Measurements from ENCODE around the gene RRM1. TPM values are rescaled to one million over a fixed set of nuclear protein-coding genes. Genes with fewer than 3 reads are reported as not detected.

The RRM1 gene
- total and polyA plus RNA-seq, 10 of the 15 experiments (the other 5 are each of a cell fraction or from before 2014, with no cell fraction given): 94.0 to 255 (median 148) TPM

DNA sequence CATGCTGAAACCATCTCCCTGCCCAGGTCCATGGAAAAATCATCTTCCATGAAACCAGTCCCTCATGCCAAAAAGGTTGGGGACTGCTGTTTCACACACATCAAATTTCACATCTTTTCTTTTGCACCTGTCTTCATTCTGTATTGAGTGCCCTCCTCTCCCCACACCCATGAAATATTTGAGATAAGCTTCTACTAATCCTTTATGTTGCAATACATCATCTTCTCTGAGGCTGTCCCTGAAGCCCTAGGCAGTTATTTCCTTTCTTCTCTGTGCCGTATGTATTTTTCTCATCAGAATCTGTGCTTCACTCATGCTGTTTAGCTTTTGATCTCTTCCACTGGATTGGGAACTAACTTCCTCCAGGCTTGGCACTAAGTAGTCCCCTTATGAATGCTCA is 40.0 kb upstream of the RRM1 start:
- FAIRE-seq: no peak
- intact Hi-C loops (cut with micrococcal nuclease; ENCODE audit: unreplicated experiment): no loop called here
- WGBS (ENCODE audit: insufficient coverage, insufficient replicate concordance, low lambda C conversion rate, missing lambda C conversion rate): 100% methylated on average over 1 of the region's 1 CpG
- H2AFZ ChIP-seq (ENCODE audit: control insufficient read depth, low read depth, low read length): no peak overlapping the region
- no peaks in the 10 kb centered on the region; the same call in 2 of the 3 replicates for H3K9me3 ChIP-seq (replicated peaks; ENCODE audit: control insufficient read depth, insufficient read depth, low read length)
- H3K4me3 ChIP-seq: no peak overlapping the region
- in situ Hi-C loops (cut with MboI): no loop called here
- CTCF ChIA-PET: interaction anchor here (0.8 to 8.4 kb wide), 3 partner anchors 9 to 202 kb away, joined by 4 to 145 read pairs (median 4); partner anchors contain the start of gene STIM1
- no peaks in the 10 kb centered on the region for H4K20me1 ChIP-seq (ENCODE audit: control insufficient read depth, insufficient read depth)
- RAD21 ChIA-PET (ENCODE audit: unreplicated experiment): interaction anchor here (1.7 kb wide), 1 partner anchor 213 kb away, joined by 6 read pairs; the partner anchor contains the start of gene RHOG
- H3K36me3 ChIP-seq (ENCODE audit: control insufficient read depth in 2 of 2, insufficient read depth in 2 of 2, low read length in 1 of 2): peaks cover 4 to 18% of the 10 kb centered on the region in 2 experiments
- no TSS peak for BruUV-seq (replicated peaks)
- no peak overlapping the region for H3K9ac ChIP-seq (ENCODE audit: control insufficient read depth, insufficient read depth, low read length)
- SMC1A ChIA-PET (ENCODE audit: uncharacterized antibody, unreplicated experiment): interaction anchor here (1.0 to 8.0 kb wide), 6 partner anchors 9 to 217 kb away, joined by 3 to 56 read pairs (median 6); partner anchors contain the start of gene STIM1
- H3K27ac ChIP-seq (ENCODE audit: control insufficient read depth, insufficient read depth): no peak overlapping the region
- POLR2A ChIA-PET: interaction anchor here (1.0 kb wide), 1 partner anchor 200 kb away, joined by 4 read pairs; the partner anchor contains the start of gene STIM1
- 0 out of 2 replicates have a peak, but pooled peaks cover 1% of the 10 kb centered on the region for H3K79me2 ChIP-seq (ENCODE audit: control insufficient read depth, insufficient read depth, low read length)
- H3K4me2 ChIP-seq (ENCODE audit: control insufficient read depth, insufficient read depth): no peak overlapping the region
- H3K4me1 ChIP-seq (ENCODE audit: control insufficient read depth, insufficient read depth, low read length): peaks cover 19% of the 10 kb centered on the region
- no peak for TF ChIP-seq ZNF207 (IDR thresholded peaks at IDR 0.05; ENCODE audit: borderline replicate concordance)
- no peak for TF ChIP-seq HCFC1 (IDR thresholded peaks at IDR 0.05; ENCODE audit: low read length)
- no peaks in the 10 kb centered on the region for H3K27me3 ChIP-seq (replicated peaks in 1 of 2; ENCODE audit: control insufficient read depth in 2 of 2, insufficient read depth in 2 of 2, low read length in 1 of 2)
- no peak for DNase-seq (ENCODE audit: low read depth, low spot score)
- no peak for ATAC-seq

- ChIA-PET RAD21 (ENCODE audit: unreplicated experiment) (interaction anchor here (2.0 to 20.6 kb wide), 2 partner anchors 13 to 205 kb away, joined by 7 to 605 read pairs; partner anchors contain the start of gene STIM1), SMC1A (ENCODE audit: uncharacterized antibody, unreplicated experiment) (interaction anchor here (0.7 to 8.0 kb wide), 6 partner anchors 8 to 210 kb away, joined by 3 to 56 read pairs (median 4); partner anchors contain the start of gene STIM1), POLR2A (interaction anchor here (0.7 to 1.5 kb wide), 3 partner anchors 12 to 204 kb away, joined by 3 to 5 read pairs (median 3); partner anchors contain the start of gene STIM1), CTCF (interaction anchor here (1.0 to 8.4 kb wide), 3 partner anchors 13 to 207 kb away, joined by 4 to 145 read pairs (median 45); partner anchors contain the start of gene STIM1)
- 0 out of 2 replicates have a peak, but pooled peaks cover 1% of the 10 kb centered on the region for H3K79me2 ChIP-seq (ENCODE audit: control insufficient read depth, insufficient read depth, low read length)
- no TSS peak for BruUV-seq (replicated peaks)
- no peak overlapping the region for H3K27ac ChIP-seq (ENCODE audit: control insufficient read depth, insufficient read depth)
- H3K4me3 ChIP-seq: no peak overlapping the region
- no peak overlapping the region for H2AFZ ChIP-seq (ENCODE audit: control insufficient read depth, low read depth, low read length)
- in situ Hi-C loops (cut with MboI) (no loop called here), intact Hi-C loops (cut with micrococcal nuclease; ENCODE audit: unreplicated experiment) (no loop called here)
- H3K4me1 ChIP-seq (ENCODE audit: control insufficient read depth, insufficient read depth, low read length): peaks cover 19% of the 10 kb centered on the region
- no peak for FAIRE-seq
- no peak for DNase-seq (ENCODE audit: low read depth, low spot score)
- H3K4me2 ChIP-seq (ENCODE audit: control insufficient read depth, insufficient read depth): no peak overlapping the region
- H3K27me3 ChIP-seq (replicated peaks in 1 of 2; ENCODE audit: control insufficient read depth in 2 of 2, insufficient read depth in 2 of 2, low read length in 1 of 2): no peaks in the 10 kb centered on the region
- H4K20me1 ChIP-seq (ENCODE audit: control insufficient read depth, insufficient read depth): no peaks in the 10 kb centered on the region
- no peaks in the 10 kb centered on the region; the same call in 2 of the 3 replicates for H3K9me3 ChIP-seq (replicated peaks; ENCODE audit: control insufficient read depth, insufficient read depth, low read length)
- 93% methylated on average over 1 of the region's 1 CpG for WGBS (ENCODE audit: insufficient coverage, insufficient replicate concordance, low lambda C conversion rate, missing lambda C conversion rate)
- H3K36me3 ChIP-seq (ENCODE audit: control insufficient read depth in 2 of 2, insufficient read depth in 2 of 2, low read length in 1 of 2): peaks cover 7 to 23% of the 10 kb centered on the region in 2 experiments
- ATAC-seq: no peak
- H3K9ac ChIP-seq (ENCODE audit: control insufficient read depth, insufficient read depth, low read length): no peak overlapping the region
- no peak for TF ChIP-seq BRCA1 (IDR thresholded peaks at IDR 0.05; ENCODE audit: low read depth, low read length)
- TF ChIP-seq CREB1 (IDR thresholded peaks at IDR 0.05; ENCODE audit: low read depth): no peak
- TF ChIP-seq POU2F2 (IDR thresholded peaks at IDR 0.05; ENCODE audit: borderline replicate concordance, low read depth, low read length): no peak
- no peak for TF ChIP-seq JUND (IDR thresholded peaks at IDR 0.05; ENCODE audit: low read depth, low read length)
- TF ChIP-seq GATAD2B (conservative IDR thresholded peaks at IDR 0.05; ENCODE audit: low read depth): no peak
- no peak for TF ChIP-seq MEF2A (IDR thresholded peaks at IDR 0.05; ENCODE audit: insufficient read depth, low read depth, low read length)
- no peak for TF ChIP-seq CEBPB (IDR thresholded peaks at IDR 0.05; ENCODE audit: borderline replicate concordance in 1 of 2, low read depth in 2 of 2, low read length in 2 of 2)
- TF ChIP-seq, protein P1, sequence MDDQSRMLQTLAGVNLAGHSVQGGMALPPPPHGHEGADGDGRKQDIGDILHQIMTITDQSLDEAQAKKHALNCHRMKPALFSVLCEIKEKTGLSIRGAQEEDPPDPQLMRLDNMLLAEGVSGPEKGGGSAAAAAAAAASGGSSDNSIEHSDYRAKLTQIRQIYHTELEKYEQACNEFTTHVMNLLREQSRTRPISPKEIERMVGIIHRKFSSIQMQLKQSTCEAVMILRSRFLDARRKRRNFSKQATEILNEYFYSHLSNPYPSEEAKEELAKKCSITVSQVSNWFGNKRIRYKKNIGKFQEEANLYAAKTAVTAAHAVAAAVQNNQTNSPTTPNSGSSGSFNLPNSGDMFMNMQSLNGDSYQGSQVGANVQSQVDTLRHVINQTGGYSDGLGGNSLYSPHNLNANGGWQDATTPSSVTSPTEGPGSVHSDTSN (IDR thresholded peaks at IDR 0.05; ENCODE audit: insufficient replicate concordance, low read depth, low read length): no peak
- TF ChIP-seq IKZF1 (conservative IDR thresholded peaks at IDR 0.05): no peak
- no peak for TF ChIP-seq BCLAF1 (IDR thresholded peaks at IDR 0.05)
Observed at GRCh38 chr11:4059424-4059823, 35.2 kb upstream of the RRM1 start.
